ENCODE data around the gene IL34.
A peak's percentile ranks its signal among the peaks of the same experiment; 100 is the strongest.

IL34 gene

GRCh38 chr16:70647441-70648359 is 1.3 kb downstream of the IL34 start:
- no peak overlapping the region for H3K4me3 Mint-ChIP-seq
- no peaks in the 10 kb centered on the region for H3K36me3 Mint-ChIP-seq
- no peaks in the 10 kb centered on the region for H3K4me1 Mint-ChIP-seq (ENCODE audit: low read depth)
- H3K27ac Mint-ChIP-seq = no peak overlapping the region
- H3K27me3 Mint-ChIP-seq = peaks cover under 1% of the 10 kb centered on the region
- H3K9me3 Mint-ChIP-seq (ENCODE audit: low read depth) = no peaks in the 10 kb centered on the region

GRCh38 chr16:70648606-70649005 is 2.2 kb downstream of the IL34 start:
- H3K4me3 Mint-ChIP-seq = no peak overlapping the region
- H3K4me1 Mint-ChIP-seq (ENCODE audit: low read depth) = peaks cover under 1% of the 10 kb centered on the region

GRCh38 chr16:70649300-70649699 is 2.9 kb downstream of the IL34 start:
- Mint-ChIP-seq H3K4me3 (no peak overlapping the region), H3K4me1 (ENCODE audit: low read depth) (peaks cover 5% of the 10 kb centered on the region)

More at GRCh38 chr16:70648606-70649005, 2.2 kb downstream of the IL34 start:
- no peak overlapping the region for H3K27ac Mint-ChIP-seq
- no peaks in the 10 kb centered on the region for H3K9me3 Mint-ChIP-seq (ENCODE audit: low read depth)
- no peaks in the 10 kb centered on the region for H3K27me3 Mint-ChIP-seq
- H3K36me3 Mint-ChIP-seq = no peaks in the 10 kb centered on the region

GRCh38 chr16:70650216-70650615 is 3.9 kb downstream of the IL34 start:
- Mint-ChIP-seq H3K9me3 (ENCODE audit: low read depth) (no peaks in the 10 kb centered on the region), H3K4me3 (no peak overlapping the region), H3K27ac (no peak overlapping the region), H3K27me3 (no peaks in the 10 kb centered on the region), H3K36me3 (no peaks in the 10 kb centered on the region), H3K4me1 (ENCODE audit: low read depth) (peaks cover 5% of the 10 kb centered on the region)

More at GRCh38 chr16:70649300-70649699, 2.9 kb downstream of the IL34 start:
- H3K27me3 Mint-ChIP-seq = no peaks in the 10 kb centered on the region
- no peaks in the 10 kb centered on the region for H3K9me3 Mint-ChIP-seq (ENCODE audit: low read depth)
- no peak overlapping the region for H3K27ac Mint-ChIP-seq
- no peaks in the 10 kb centered on the region for H3K36me3 Mint-ChIP-seq

GRCh38 chr16:70651524-70651923 is 5.2 kb downstream of the IL34 start:
- no peaks in the 10 kb centered on the region for H3K9me3 Mint-ChIP-seq (ENCODE audit: low read depth)
- no peaks in the 10 kb centered on the region for H3K27me3 Mint-ChIP-seq
- H3K4me3 Mint-ChIP-seq = no peak overlapping the region
- no peak overlapping the region for H3K27ac Mint-ChIP-seq
- H3K4me1 Mint-ChIP-seq (ENCODE audit: low read depth) = peaks cover 5% of the 10 kb centered on the region
- H3K36me3 Mint-ChIP-seq = no peaks in the 10 kb centered on the region

GRCh38 chr16:70652322-70652721 is 6.0 kb downstream of the IL34 start:
- H3K9me3 Mint-ChIP-seq (ENCODE audit: low read depth) = no peaks in the 10 kb centered on the region
- peaks cover 5% of the 10 kb centered on the region for H3K4me1 Mint-ChIP-seq (ENCODE audit: low read depth)
- H3K27me3 Mint-ChIP-seq = no peaks in the 10 kb centered on the region
- H3K27ac Mint-ChIP-seq = no peak overlapping the region
- H3K4me3 Mint-ChIP-seq = no peak overlapping the region
- H3K36me3 Mint-ChIP-seq = no peaks in the 10 kb centered on the region

- Mint-ChIP-seq H3K4me1 (ENCODE audit: low read depth) (peaks cover 5% of the 10 kb centered on the region), H3K27me3 (no peaks in the 10 kb centered on the region), H3K27ac (no peak overlapping the region), H3K36me3 (no peaks in the 10 kb centered on the region), H3K4me3 (no peak overlapping the region), H3K9me3 (ENCODE audit: low read depth) (no peaks in the 10 kb centered on the region)
These were observed 7.0 kb downstream of the IL34 start for GRCh38 chr16:70653406-70653805.

GRCh38 chr16:70653809-70654771 is 7.7 kb downstream of the IL34 start:
- Mint-ChIP-seq H3K36me3 (no peaks in the 10 kb centered on the region), H3K4me1 (ENCODE audit: low read depth) (peaks cover 5% of the 10 kb centered on the region), H3K27ac (no peak overlapping the region), H3K9me3 (ENCODE audit: low read depth) (no peaks in the 10 kb centered on the region), H3K4me3 (peak overlapping the region; percentile 67), H3K27me3 (no peaks in the 10 kb centered on the region)

- no peaks in the 10 kb centered on the region for H3K9me3 Mint-ChIP-seq (ENCODE audit: low read depth)
- no peak overlapping the region for H3K27ac Mint-ChIP-seq
- no peak overlapping the region for H3K4me3 Mint-ChIP-seq
- H3K27me3 Mint-ChIP-seq = no peaks in the 10 kb centered on the region
- peaks cover 6% of the 10 kb centered on the region for H3K4me1 Mint-ChIP-seq (ENCODE audit: low read depth)
- no peaks in the 10 kb centered on the region for H3K36me3 Mint-ChIP-seq
These were observed 9.8 kb downstream of the IL34 start for GRCh38 chr16:70656065-70656711.

GRCh38 chr16:70656712-70657263 is 10.4 kb downstream of the IL34 start:
- Mint-ChIP-seq H3K36me3 (no peaks in the 10 kb centered on the region), H3K4me1 (ENCODE audit: low read depth) (peaks cover 6% of the 10 kb centered on the region), H3K27ac (no peak overlapping the region), H3K4me3 (no peak overlapping the region), H3K27me3 (no peaks in the 10 kb centered on the region), H3K9me3 (ENCODE audit: low read depth) (no peaks in the 10 kb centered on the region)

- peaks cover 6% of the 10 kb centered on the region for H3K4me1 Mint-ChIP-seq (ENCODE audit: low read depth)
- no peaks in the 10 kb centered on the region for H3K9me3 Mint-ChIP-seq (ENCODE audit: low read depth)
- no peak overlapping the region for H3K4me3 Mint-ChIP-seq
- H3K27ac Mint-ChIP-seq = no peak overlapping the region
- no peaks in the 10 kb centered on the region for H3K27me3 Mint-ChIP-seq
- H3K36me3 Mint-ChIP-seq = no peaks in the 10 kb centered on the region
These were observed 11.6 kb downstream of the IL34 start for GRCh38 chr16:70657956-70658355.

GRCh38 chr16:70658921-70659320 is 12.6 kb downstream of the IL34 start:
- H3K9me3 Mint-ChIP-seq (ENCODE audit: low read depth) = no peaks in the 10 kb centered on the region
- H3K27ac Mint-ChIP-seq = no peak overlapping the region
- no peak overlapping the region for H3K4me3 Mint-ChIP-seq
- peaks cover 2% of the 10 kb centered on the region for H3K4me1 Mint-ChIP-seq (ENCODE audit: low read depth)
- no peaks in the 10 kb centered on the region for H3K27me3 Mint-ChIP-seq
- H3K36me3 Mint-ChIP-seq = no peaks in the 10 kb centered on the region

GRCh38 chr16:70659546-70659945 is 13.2 kb downstream of the IL34 start:
- Mint-ChIP-seq H3K4me3 (no peak overlapping the region), H3K4me1 (ENCODE audit: low read depth) (peaks cover 1% of the 10 kb centered on the region), H3K9me3 (ENCODE audit: low read depth) (no peaks in the 10 kb centered on the region), H3K36me3 (no peaks in the 10 kb centered on the region), H3K27ac (no peak overlapping the region), H3K27me3 (no peaks in the 10 kb centered on the region)

- H3K4me1 Mint-ChIP-seq (ENCODE audit: low read depth) = peaks cover 1% of the 10 kb centered on the region
- no peak overlapping the region for H3K4me3 Mint-ChIP-seq
- H3K27ac Mint-ChIP-seq = no peak overlapping the region
- no peaks in the 10 kb centered on the region for H3K27me3 Mint-ChIP-seq
- no peaks in the 10 kb centered on the region for H3K36me3 Mint-ChIP-seq
- no peaks in the 10 kb centered on the region for H3K9me3 Mint-ChIP-seq (ENCODE audit: low read depth)
These were observed 13.8 kb downstream of the IL34 start for GRCh38 chr16:70659953-70660671.

All from activated naive CD8-positive, alpha-beta T cell (primary cell).